Measurements from ENCODE around the gene MAN1C1. TPM values are rescaled to one million over a fixed set of nuclear protein-coding genes. Genes with fewer than 3 reads are reported as not detected.
A peak's percentile ranks its signal among the peaks of the same experiment; 100 is the strongest.

The MAN1C1 gene
- total and polyA plus RNA-seq, 8 donors: 4.3 to 33.9 (median 6.1) TPM

GRCh38 chr1:25782608-25783201 is 166.1 kb downstream of the MAN1C1 start:
- DNase-seq: peak; percentile 43 to 78
- Histone ChIP-seq H3K27me3 (no peaks in the 10 kb centered on the region), H3K4me1 (peaks cover 27 to 82% (median 48%) of the 10 kb centered on the region in 4 donors), H3K36me3 (peaks cover 0 to 32% (median 15%) of the 10 kb centered on the region in 4 donors), H3K27ac (no peak overlapping the region), H3K9me3 (no peaks in the 10 kb centered on the region), H3K4me3 (no peak overlapping the region)
- TF ChIP-seq CTCF (IDR thresholded peaks at IDR 0.05) (no peak), POLR2AphosphoS5 (IDR thresholded peaks at IDR 0.05) (peak in 1 of 3 donors; percentile 21), EP300 (IDR thresholded peaks at IDR 0.05) (no peak)
- 40 to 76% (median 54%) methylated on average over 16 to 18 of the region's 18 CpGs for WGBS, 5 donors
- intact Hi-C loops (cut with DNase I; ENCODE audit: low total_unique reads): no loop called here

GRCh38 chr1:25784575-25785051 is 168.0 kb downstream of the MAN1C1 start:
- DNase-seq: peak in 1 of 2 donors; percentile 12
- Histone ChIP-seq H3K4me3 (no peak overlapping the region), H3K27ac (peak overlapping the region in 2 of 5 donors; percentile 18 to 71), H3K9me3 (no peaks in the 10 kb centered on the region), H3K36me3 (peaks cover 0 to 22% (median 11%) of the 10 kb centered on the region in 4 donors), H3K27me3 (no peaks in the 10 kb centered on the region), H3K4me1 (peaks cover 25 to 74% (median 45%) of the 10 kb centered on the region in 4 donors)
- whole genome bisulfite sequencing, 5 donors: 72 to 81% (median 74%) methylated on average over 9 of the region's 9 CpGs
- TF ChIP-seq CTCF (IDR thresholded peaks at IDR 0.05) (no peak), POLR2A (IDR thresholded peaks at IDR 0.05) (no peak), EP300 (IDR thresholded peaks at IDR 0.05) (no peak), POLR2AphosphoS5 (IDR thresholded peaks at IDR 0.05) (no peak)
- intact Hi-C loops (cut with DNase I; ENCODE audit: low total_unique reads): no loop called here

- WGBS, 5 donors: 50 to 62% (median 53%) methylated on average over 10 of the region's 10 CpGs
- intact Hi-C loops (cut with DNase I; ENCODE audit: low total_unique reads): no loop called here
Measured at GRCh38 chr1:25785333-25786067, 168.9 kb downstream of the MAN1C1 start.

More at GRCh38 chr1:25785333-25786067, 168.9 kb downstream of the MAN1C1 start:
- H3K27me3 ChIP-seq: no peaks in the 10 kb centered on the region
- H3K36me3 ChIP-seq: peaks cover 0 to 26% (median 11%) of the 10 kb centered on the region in 4 donors
- peak overlapping the region in 4 of 5 donors; percentile 4 to 71 (median 26) for H3K27ac ChIP-seq
- peak in 1 of 2 donors; percentile 10 for DNase-seq
- H3K9me3 ChIP-seq: no peaks in the 10 kb centered on the region
- no peak overlapping the region for H3K4me3 ChIP-seq
- H3K4me1 ChIP-seq: peaks cover 16 to 65% (median 38%) of the 10 kb centered on the region in 4 donors
- no peak for TF ChIP-seq POLR2AphosphoS5 (IDR thresholded peaks at IDR 0.05)
- TF ChIP-seq CTCF (IDR thresholded peaks at IDR 0.05): no peak
- no peak for TF ChIP-seq POLR2A (IDR thresholded peaks at IDR 0.05)
- no peak for TF ChIP-seq EP300 (IDR thresholded peaks at IDR 0.05)
